ENCODE data around the gene GNG12.

DNA sequence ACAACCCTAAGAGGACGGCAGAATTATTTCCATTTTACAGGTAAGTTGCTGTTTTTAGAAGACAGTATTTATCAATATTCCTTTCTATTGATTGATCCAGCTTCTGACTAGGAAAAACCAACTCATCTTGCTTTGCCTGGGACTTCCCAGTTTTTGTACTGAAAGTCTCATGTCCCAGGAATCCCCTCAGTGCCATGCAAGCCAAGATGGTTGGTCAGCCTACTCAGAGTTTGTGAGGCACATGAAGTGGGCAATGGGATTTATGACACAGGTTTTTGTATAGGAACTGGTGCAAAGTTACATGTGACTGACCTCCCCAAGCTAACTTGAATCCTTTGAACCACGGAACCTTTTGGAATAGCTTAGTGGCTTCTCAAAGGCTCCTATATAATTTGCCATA lies 45.5 kb downstream of the GNG12 start:
- TF ChIP-seq CTCF (IDR thresholded peaks at IDR 0.05) (no peak), POLR2A (IDR thresholded peaks at IDR 0.05) (no peak)
